Lower lobe of right lung (tissue), 2 donors: ENCODE measurements around the gene BEST3. TPM values are rescaled to one million over a fixed set of nuclear protein-coding genes. Genes with fewer than 3 reads are reported as not detected.

ENCODE experiments used
- ATAC-seq, 2 donors: fragments of 200-7000 bp; cut with Tn5 transposase; one replicate each; pipeline ENCODE4 v1.9.1; 2020 to 2022; ENCODE audit warnings: mild to moderate bottlenecking in 2 of 2, moderate library complexity in 2 of 2
- DNase-seq: peaks from one replicate; pipeline ENCODE4 v3.0.0-alpha.2; 2020
- H3K27ac ChIP-seq: fragments of 200-600 bp; one replicate; pipeline ENCODE4 v1.8.0; 2022
- H3K27me3 ChIP-seq: fragments of 200-600 bp; one replicate; pipeline ENCODE4 v1.8.0; 2022; ENCODE audit warnings: low read depth
- H3K36me3 ChIP-seq: fragments of 200-600 bp; one replicate; pipeline ENCODE4 v1.8.0; 2022; ENCODE audit warnings: mild to moderate bottlenecking
- H3K4me1 ChIP-seq: fragments of 200-600 bp; one replicate; pipeline ENCODE4 v1.8.0; 2022
- H3K4me3 ChIP-seq: fragments of 200-600 bp; one replicate; pipeline ENCODE4 v1.8.0; 2022; ENCODE audit warnings: mild to moderate bottlenecking
- H3K9me3 ChIP-seq: fragments of 200-600 bp; one replicate; pipeline ENCODE4 v1.8.0; 2022
- CTCF ChIP-seq: fragments of 200-600 bp; IDR thresholded peaks from one replicate; pipeline ENCODE4 v1.8.0; 2022; ENCODE audit warnings: antibody characterized with exemption, mild to moderate bottlenecking
- intact Hi-C: fragments of 100-400 bp; cut with DNase I; formaldehyde crosslinking; loops from one replicate; pipeline ENCODE4 v1.11.0; 2022
- total RNA-seq: library from RNA; stranded (reverse); fragmentation: NEBNext Ultra II Directional; extraction: Animal tissue kit (Norgen Biotek cat#: 25700); gene quantifications from one replicate; pipeline ENCODE4 v1.2.1, GENCODE V29; 2021
- donor health status: DM: no; HTN: yes; CAD: no; lungs with severe emphysema.

BEST3 gene
- total RNA-seq, 1 donor from 2014 or later, result not detected

- ATAC-seq (peak; percentile 78 to 88), DNase-seq (no peak)
- Histone ChIP-seq H3K27me3 (no peaks in the 10 kb centered on the region), H3K9me3 (no peaks in the 10 kb centered on the region), H3K4me1 (no peaks in the 10 kb centered on the region), H3K27ac (no peak overlapping the region), H3K36me3 (no peaks in the 10 kb centered on the region), H3K4me3 (no peak overlapping the region)
- intact Hi-C loops, result no loop called here
- no peak for TF ChIP-seq CTCF
Observed at GRCh38 chr12:69655616-69656340, 43.3 kb downstream of the BEST3 start.

GRCh38 chr12:69653703-69654102, 45.4 kb downstream of the BEST3 start:
- intact Hi-C loops, result no loop called here

GRCh38 chr12:69651922-69652321, 47.2 kb downstream of the BEST3 start:
- no peaks in the 10 kb centered on the region for H3K27me3 ChIP-seq
- no peaks in the 10 kb centered on the region for H3K36me3 ChIP-seq
- H3K9me3 ChIP-seq, result no peaks in the 10 kb centered on the region
- ATAC-seq, result no peak
- no peak for TF ChIP-seq CTCF
- intact Hi-C loops, result no loop called here
- H3K4me3 ChIP-seq, result no peak overlapping the region
- no peak overlapping the region for H3K27ac ChIP-seq
- no peak for DNase-seq
- no peaks in the 10 kb centered on the region for H3K4me1 ChIP-seq

More at GRCh38 chr12:69653703-69654102, 45.4 kb downstream of the BEST3 start:
- DNase-seq (no peak), ATAC-seq (no peak)
- TF ChIP-seq CTCF, result no peak
- Histone ChIP-seq H3K4me1 (no peaks in the 10 kb centered on the region), H3K4me3 (no peak overlapping the region), H3K9me3 (no peaks in the 10 kb centered on the region), H3K27me3 (no peaks in the 10 kb centered on the region), H3K36me3 (no peaks in the 10 kb centered on the region), H3K27ac (no peak overlapping the region)

- intact Hi-C loops, result no loop called here
- Histone ChIP-seq H3K27me3 (no peaks in the 10 kb centered on the region), H3K27ac (no peak overlapping the region), H3K9me3 (no peaks in the 10 kb centered on the region), H3K4me1 (no peaks in the 10 kb centered on the region), H3K4me3 (no peak overlapping the region), H3K36me3 (no peaks in the 10 kb centered on the region)
- no peak for DNase-seq
- no peak for ATAC-seq
- TF ChIP-seq CTCF, result no peak
Observed at GRCh38 chr12:69649529-69649928, 49.6 kb downstream of the BEST3 start.

- H3K4me3 ChIP-seq, result no peak overlapping the region
- TF ChIP-seq CTCF, result no peak
- no peaks in the 10 kb centered on the region for H3K4me1 ChIP-seq
- no peak overlapping the region for H3K27ac ChIP-seq
- no peaks in the 10 kb centered on the region for H3K9me3 ChIP-seq
- no peaks in the 10 kb centered on the region for H3K36me3 ChIP-seq
- DNase-seq, result no peak
- no peaks in the 10 kb centered on the region for H3K27me3 ChIP-seq
- intact Hi-C loops, result no loop called here
- ATAC-seq, result no peak
Observed at GRCh38 chr12:69648476-69648875, 50.6 kb downstream of the BEST3 start.
